ENCODE data around the gene ISG20.

ISG20 gene

GRCh38 chr15:88690331-88690730 lies 51.5 kb downstream of the ISG20 start:
- DNase-seq (ENCODE audit: low read depth): no peak
- no peak overlapping the region for H3K4me3 ChIP-seq (ENCODE audit: control insufficient read depth, low read depth, low read length)
- TF ChIP-seq, protein P1, sequence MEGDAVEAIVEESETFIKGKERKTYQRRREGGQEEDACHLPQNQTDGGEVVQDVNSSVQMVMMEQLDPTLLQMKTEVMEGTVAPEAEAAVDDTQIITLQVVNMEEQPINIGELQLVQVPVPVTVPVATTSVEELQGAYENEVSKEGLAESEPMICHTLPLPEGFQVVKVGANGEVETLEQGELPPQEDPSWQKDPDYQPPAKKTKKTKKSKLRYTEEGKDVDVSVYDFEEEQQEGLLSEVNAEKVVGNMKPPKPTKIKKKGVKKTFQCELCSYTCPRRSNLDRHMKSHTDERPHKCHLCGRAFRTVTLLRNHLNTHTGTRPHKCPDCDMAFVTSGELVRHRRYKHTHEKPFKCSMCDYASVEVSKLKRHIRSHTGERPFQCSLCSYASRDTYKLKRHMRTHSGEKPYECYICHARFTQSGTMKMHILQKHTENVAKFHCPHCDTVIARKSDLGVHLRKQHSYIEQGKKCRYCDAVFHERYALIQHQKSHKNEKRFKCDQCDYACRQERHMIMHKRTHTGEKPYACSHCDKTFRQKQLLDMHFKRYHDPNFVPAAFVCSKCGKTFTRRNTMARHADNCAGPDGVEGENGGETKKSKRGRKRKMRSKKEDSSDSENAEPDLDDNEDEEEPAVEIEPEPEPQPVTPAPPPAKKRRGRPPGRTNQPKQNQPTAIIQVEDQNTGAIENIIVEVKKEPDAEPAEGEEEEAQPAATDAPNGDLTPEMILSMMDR (conservative IDR thresholded peaks at IDR 0.05; ENCODE audit: control insufficient read depth, insufficient read depth, low read depth, low read length): no peak

- TF ChIP-seq, protein P1 (conservative IDR thresholded peaks at IDR 0.05; ENCODE audit: control insufficient read depth, insufficient read depth, low read depth, low read length): no peak
- H3K4me3 ChIP-seq (ENCODE audit: control insufficient read depth, low read depth, low read length): no peak overlapping the region
- DNase-seq (ENCODE audit: low read depth): no peak
Measured at GRCh38 chr15:88693191-88693590, 54.4 kb downstream of the ISG20 start.

GRCh38 chr15:88695101-88695500 lies 56.3 kb downstream of the ISG20 start:
- TF ChIP-seq, protein P1 (conservative IDR thresholded peaks at IDR 0.05; ENCODE audit: control insufficient read depth, insufficient read depth, low read depth, low read length): no peak
- H3K4me3 ChIP-seq (ENCODE audit: control insufficient read depth, low read depth, low read length): no peak overlapping the region
- DNase-seq (ENCODE audit: low read depth): no peak

DNA sequence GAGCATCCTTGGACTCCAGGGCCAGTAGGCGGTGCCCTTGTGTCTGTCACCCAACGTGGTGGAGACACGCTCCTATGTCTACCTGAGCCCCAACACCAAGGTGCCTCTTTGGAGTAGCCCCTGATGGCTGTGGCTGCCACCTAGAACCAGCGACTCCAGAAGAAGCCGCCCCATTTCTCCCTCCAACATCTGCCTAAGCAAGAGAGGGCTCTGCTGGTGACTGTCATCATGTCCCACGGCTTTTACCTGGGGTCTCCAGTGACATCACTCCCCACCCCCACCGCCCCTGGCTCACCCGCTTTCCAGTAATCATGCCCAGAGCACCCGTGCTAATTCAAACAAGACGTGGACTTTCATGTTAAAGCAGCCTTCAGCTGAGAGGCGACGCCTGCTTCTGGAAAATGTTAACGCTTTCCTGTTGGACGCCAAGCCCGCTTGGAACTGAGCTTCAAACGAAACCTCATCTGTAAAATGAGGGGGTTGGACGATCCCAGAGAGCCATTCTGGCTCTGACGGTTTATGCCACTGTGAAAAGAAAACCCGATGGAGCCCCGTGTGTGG lies 57.0 kb downstream of the ISG20 start:
- TF ChIP-seq, protein P1 (conservative IDR thresholded peaks at IDR 0.05; ENCODE audit: control insufficient read depth, insufficient read depth, low read depth, low read length): no peak
- H3K4me3 ChIP-seq (ENCODE audit: control insufficient read depth, low read depth, low read length): no peak overlapping the region
- no peak for DNase-seq (ENCODE audit: low read depth)

DNA sequence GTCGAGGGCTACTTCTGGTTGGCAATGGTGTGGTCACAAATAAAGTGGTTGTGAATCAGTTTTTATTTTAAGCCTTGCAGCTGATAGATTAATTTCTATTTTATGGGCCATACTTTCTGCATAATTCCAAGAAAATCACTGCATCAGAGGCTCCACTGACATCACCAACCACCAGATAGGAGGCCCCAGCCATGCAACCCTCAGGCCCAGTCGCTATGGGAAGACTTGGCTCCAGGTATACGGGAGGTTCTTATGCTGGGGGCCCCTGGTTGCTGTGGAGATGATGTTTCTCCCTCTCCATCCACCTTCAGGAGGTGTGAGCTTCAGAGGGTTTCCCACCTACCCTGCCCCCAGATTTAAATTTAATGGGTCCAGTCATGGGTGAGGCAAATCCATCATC lies 57.4 kb downstream of the ISG20 start:
- TF ChIP-seq, protein P1 (conservative IDR thresholded peaks at IDR 0.05; ENCODE audit: control insufficient read depth, insufficient read depth, low read depth, low read length): no peak

GRCh38 chr15:88697276-88697675 lies 58.5 kb downstream of the ISG20 start:
- H3K4me3 ChIP-seq (ENCODE audit: control insufficient read depth, low read depth, low read length): no peak overlapping the region
- TF ChIP-seq, protein P1 (conservative IDR thresholded peaks at IDR 0.05; ENCODE audit: control insufficient read depth, insufficient read depth, low read depth, low read length): no peak
- no peak for DNase-seq (ENCODE audit: low read depth)

More for the DNA sequence above, 57.4 kb downstream of the ISG20 start:
- H3K4me3 ChIP-seq (ENCODE audit: control insufficient read depth, low read depth, low read length): no peak overlapping the region
- DNase-seq (ENCODE audit: low read depth): no peak

GRCh38 chr15:88699861-88700260 lies 61.0 kb downstream of the ISG20 start:
- no peak for DNase-seq (ENCODE audit: low read depth)
- no peak overlapping the region for H3K4me3 ChIP-seq (ENCODE audit: control insufficient read depth, low read depth, low read length)
- TF ChIP-seq, protein P1 (conservative IDR thresholded peaks at IDR 0.05; ENCODE audit: control insufficient read depth, insufficient read depth, low read depth, low read length): no peak
